Activated T-helper 1 cell treated with Interleukin-2 at 50 U/mL for 16 hours (primary cell): ENCODE data around the gene MSTO1.
"Not testable (repeated sequence)": the region's sequence is repeated elsewhere in the genome, so short reads cannot be mapped to it uniquely, and the experiment has no call there.

Experiments used
- DNase-seq: peaks from one replicate; pipeline ENCODE4 v3.0.0-alpha.2; 2020; ENCODE audit warnings: low read depth

The MSTO1 gene

DNA sequence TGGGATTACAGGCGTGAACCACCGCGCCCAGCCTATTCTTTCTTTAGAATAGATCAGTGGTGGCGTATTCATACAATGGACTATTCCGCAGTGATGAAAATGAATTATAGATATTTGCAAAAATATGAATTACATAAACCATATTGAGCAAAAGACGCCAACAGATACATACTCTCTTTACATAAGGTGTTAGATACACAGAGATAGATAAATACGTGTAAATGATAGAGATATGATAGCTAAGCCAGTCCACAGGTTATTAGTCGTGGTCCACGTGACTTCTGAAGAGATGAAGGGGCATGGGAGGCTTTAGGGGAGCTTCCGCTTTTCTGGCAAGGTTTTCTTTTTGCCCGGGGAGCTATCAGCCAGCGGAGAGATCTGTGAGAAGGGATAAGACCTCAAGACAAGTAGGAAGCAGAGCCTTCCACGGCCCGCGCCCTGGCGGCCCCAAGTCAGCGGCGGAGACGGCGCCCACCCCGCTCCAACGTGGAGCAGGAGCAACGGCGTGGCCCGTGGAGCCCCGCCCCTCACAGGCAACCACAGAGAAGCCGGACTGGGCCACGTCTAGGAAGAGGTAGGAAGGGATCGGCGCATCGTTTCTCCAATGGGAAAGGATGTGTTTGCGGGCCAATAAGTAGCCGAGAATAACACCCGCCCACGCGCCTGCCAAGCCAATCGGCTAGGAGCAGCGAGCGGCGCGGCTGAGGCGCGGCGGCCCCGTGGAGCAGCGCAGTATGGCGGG lies at the start of gene MSTO1:
TSS of gene MSTO1 (plus strand) at position 704 of the 742 bp plus-strand sequence. CDS start at position 735, 31 bp downstream.
- DNase-seq: peak; percentile 82

- peak; percentile 50 for DNase-seq
These were observed 48.0 kb upstream of the MSTO1 start for GRCh38 chr1:155561779-155562580.

DNA sequence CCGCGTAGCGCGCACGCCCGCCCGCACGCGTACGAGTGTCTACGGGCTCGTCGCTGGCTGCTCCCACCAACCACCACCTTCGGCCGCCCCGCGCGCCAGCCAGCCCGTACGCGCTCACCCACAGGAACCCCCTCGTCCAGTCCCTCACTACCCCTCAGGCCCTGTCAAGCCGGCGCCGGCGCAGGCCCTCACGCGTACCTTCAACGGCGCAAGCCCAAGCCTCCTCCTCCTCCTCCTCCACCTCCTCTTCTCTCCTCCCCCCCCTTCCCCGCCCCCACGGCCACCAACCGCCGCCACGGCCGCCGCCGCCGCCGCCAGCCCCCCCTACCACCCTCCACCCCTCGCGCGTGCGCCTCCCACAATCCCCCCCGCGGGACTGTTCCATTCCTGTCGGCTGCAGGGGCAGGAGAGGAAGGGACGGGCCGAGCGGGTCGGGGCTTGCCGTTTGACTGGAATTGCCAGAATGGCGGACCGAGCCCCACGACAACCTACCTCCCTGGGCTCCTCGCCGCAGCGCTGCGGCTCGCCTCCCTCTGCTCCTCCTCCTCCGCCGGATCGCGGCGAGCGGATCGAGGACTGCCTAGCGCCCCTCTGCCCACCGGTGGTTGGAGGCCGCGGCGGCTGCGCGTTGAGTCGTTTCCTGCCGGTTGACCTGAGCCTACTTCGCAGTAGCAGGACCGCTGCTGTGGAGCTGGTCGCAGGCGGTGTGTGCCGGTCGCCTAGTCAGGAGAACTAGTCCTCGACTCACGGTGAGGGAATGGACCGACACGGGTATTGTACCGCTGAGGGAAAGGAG lies 47.2 kb upstream of the MSTO1 start, which contains the start of gene ASH1L:
TSS of gene ASH1L (minus strand) at position 223 of the 796 bp plus-strand sequence. CDS start 41,284 bp downstream, outside the sequence.
- peak; percentile 89 for DNase-seq

DNA sequence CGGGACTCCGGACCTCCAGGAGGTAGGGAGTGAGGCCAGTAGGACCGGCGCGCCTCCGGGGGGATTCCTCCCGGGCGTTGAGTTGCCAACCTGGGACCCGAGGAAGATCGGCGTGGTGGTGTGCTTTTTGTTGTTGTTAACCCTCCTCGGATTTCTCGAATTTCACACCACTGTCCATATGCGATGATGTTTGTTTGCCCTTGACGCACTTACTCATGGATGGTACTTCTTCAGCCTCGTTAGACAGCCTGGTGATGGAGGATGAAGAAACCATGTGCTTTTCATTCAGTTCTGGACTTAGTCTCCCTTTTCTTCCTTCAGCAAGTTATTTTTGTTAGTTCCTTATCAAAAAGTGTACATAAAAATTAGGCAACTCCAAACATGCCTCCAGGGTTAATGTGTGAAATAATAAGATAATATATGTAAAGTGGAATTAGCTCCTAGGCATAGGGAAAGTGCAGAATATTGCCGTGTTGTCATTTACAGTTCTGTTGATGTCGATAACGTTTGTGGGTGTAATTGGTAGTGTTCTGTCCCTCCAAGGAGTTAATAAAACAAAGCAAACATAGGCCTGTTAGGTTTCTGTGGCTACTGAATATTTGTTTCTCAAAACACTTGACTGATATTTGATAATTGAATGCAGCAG lies 46.5 kb upstream of the MSTO1 start:
- not testable (repeated sequence) for DNase-seq

GRCh38 chr1:155569988-155570592 lies 39.9 kb upstream of the MSTO1 start:
- DNase-seq: no peak

GRCh38 chr1:155570593-155570990 lies 39.4 kb upstream of the MSTO1 start:
- DNase-seq: no peak

DNA sequence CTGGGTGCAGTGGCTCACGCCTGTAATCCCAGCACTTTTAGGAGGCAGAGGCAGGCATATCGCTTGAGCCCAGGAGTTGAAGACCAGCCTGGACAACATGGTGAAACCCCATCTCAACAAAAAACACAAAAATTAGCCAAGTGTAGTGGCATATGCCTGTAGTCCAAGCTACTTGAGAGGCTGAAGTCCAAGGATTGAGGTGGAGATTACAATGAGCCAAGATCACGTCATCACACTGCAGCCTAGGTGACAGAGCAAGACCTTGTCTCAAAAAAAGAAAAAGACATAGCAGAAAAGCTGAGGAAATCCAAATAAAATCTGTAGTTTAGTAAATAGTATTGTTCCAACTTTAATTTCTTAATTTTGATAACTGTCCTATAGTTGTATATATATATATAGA lies 35.9 kb upstream of the MSTO1 start:
- DNase-seq: no peak

GRCh38 chr1:155575608-155576007 lies 34.4 kb upstream of the MSTO1 start:
- DNase-seq: not testable (repeated sequence)

DNA sequence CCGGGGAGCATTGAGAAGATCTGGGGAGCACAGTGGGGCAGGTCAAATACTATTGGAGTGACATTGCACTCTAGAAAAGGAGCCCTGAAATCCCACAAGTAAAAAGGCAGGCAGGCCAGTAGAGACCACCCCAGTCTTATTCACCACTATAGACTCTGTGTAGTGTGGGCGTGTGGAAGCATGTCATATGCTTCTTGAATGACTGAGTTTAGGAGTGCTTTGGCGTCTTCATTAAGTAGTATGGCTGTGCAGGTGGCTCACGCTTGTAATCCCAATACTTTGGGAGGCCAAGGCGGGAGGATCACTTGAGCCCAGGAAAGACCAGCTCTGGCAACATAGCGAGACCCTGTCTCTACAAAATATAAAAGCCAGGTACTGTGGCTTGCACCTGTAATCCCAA lies 26.2 kb upstream of the MSTO1 start:
- DNase-seq: not testable (repeated sequence)

DNA sequence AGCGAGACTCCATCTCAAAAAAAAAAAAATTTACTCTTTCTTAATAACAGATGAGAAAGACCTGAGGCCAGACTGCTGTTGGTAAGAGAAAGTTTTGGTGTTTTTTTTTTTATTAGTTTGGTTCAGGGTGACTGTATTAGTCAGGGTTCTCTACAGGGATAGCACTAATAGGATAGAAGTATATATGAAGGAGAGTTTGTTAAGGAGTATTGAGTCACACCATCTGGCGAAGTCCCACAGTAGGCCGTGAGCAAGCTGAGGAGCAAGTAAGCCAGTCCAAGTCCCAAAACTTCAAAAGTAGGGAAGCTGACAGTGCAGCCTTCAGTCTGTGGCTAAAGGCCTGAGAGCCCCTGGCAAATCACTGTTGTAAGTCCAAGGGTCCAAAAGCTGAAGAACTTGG lies 20.7 kb upstream of the MSTO1 start:
- not testable (repeated sequence) for DNase-seq

DNA sequence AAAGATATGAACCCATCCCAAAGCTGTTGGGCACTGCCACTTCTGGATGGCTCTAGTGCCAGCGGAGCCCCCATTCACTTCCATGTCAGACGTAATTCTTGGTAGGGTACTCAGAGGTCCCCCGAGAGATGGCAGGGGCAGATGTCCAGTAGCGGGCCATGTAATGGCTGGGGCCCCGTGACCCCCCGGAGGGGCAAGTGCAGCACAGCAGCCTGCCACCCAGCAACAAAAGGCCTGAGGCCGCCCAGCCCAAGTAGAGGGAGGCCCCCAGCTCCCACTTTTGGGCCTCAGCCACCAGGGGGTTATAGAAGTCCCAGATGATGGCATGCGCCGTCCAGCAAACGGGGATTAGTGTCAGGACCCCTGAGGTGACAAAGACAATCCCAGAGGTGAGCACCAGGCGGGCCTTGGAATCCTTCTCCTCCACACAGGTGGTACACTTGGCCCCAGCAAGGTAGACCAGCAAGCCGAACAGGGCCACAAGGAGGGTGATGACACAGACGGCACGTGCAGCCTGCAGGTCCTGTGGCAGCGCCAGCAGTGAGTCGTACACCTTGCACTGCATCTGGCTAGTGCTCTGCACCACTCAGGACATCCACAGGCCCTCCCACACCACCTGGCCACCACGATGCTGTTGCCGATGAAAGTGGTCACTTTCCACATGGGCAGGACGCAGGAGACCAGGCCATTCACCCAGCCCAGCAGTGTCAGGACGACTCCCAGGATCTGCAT lies 19.3 kb upstream of the MSTO1 start:
- not testable (repeated sequence) for DNase-seq

DNA sequence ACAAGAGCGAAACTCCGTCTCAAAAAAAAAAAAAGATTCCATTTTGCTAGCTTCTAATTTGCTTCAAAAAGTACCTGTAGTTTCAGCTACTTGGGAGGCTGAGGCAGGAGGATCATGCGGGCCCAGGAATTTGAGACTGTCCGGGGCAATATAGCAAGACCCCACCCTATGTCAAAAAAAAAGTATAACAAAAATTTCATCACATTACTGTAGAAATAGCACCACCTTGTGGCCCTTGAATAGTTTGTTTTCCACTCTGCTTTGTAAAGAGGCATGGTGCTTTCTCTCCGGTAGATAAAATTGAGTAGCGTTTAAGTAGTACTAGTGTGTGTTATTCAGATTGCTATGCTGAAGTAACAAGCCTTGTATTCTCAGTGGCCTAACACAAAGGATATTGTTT lies 18.2 kb upstream of the MSTO1 start:
- DNase-seq: no peak

DNA sequence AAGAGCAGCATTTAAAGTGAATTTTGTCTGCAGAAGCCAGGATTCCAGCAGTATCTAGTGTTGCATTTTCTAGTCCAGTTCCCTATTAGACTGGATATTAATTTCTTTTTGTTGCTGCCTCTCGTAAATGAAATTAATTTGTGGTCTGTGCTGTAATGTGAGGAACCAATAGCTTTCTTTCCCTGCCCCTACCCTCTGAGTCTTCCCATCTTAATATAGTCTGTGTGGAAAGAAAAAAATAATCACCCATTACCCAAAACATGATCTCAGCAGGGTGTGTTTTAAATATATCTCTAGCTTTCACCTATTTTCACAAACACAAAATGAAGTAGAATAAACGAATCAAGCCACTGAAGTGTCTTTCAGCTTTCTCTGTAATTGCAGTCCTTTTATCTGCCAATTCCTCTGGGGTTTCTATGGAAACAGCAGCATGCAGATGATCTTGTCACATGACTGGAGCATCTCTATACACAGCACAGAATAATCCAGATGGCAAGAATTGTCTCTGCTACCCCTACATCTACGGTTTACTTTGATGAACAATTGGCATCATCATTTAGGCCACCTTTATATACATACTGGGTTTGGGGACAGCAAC lies 14.0 kb upstream of the MSTO1 start:
- DNase-seq: not testable (repeated sequence)

- no peak for DNase-seq
These were observed 13.2 kb upstream of the MSTO1 start for GRCh38 chr1:155596864-155597263.

GRCh38 chr1:155598842-155599331 lies 11.1 kb upstream of the MSTO1 start:
- no peak for DNase-seq

DNA sequence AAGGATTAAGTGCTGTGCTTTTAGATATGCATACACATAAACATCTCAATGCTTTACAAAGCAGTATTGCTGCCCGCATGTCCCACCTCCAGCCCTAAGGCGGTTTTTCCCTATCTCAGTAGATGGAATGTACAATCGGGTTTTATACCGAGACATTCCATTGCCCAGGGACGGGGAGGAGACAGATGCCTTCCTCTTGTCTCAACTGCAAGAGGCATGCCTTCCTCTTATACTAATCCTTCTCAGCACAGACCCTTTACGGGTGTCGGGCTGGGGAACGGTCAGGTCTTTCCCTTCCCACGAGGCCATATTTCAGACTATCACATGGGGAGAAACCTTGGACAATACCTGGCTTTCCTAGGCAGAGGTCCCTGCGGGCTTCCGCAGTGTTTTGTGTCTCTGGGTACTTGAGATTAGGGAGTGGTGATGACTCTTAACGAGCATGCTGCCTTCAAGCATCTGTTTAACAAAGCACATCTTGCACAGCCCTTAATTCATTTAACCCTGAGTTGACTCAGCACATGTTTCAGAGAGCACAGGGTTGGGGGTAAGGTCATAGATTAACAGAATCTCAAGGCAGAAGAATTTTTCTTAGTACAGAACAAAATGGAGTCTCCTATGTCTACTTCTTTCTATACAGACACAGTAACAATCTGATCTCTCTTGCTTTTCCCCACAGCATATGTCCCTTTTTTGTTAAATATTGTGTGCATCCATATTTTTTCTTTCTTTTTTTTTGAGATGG lies 10.0 kb upstream of the MSTO1 start:
- DNase-seq: not testable (repeated sequence)

GRCh38 chr1:155607708-155608107 lies 2.3 kb upstream of the MSTO1 start:
- no peak for DNase-seq

DNA sequence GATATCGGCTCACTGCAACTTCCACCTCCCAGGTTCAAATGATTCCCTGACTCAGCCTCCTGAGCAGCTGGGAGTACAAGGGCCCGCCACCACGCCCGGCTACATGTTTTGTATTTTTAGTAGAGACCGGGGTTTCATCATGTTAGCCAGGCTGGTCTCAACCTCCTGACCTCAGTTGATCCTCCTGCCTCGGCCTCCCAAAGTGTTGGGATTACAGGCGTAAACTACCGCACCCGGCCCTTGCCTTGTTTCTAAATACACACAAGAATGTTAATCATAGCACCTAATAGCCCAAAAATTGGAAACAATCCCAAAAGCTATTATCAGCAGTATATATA lies 1.2 kb upstream of the MSTO1 start:
- DNase-seq: no peak

GRCh38 chr1:155610257-155610647 lies 234 bp downstream of the MSTO1 start:
- not testable (repeated sequence) for DNase-seq
